GM19043 (cell line): ENCODE data around the gene RPS3A.
A peak's percentile ranks its signal among the peaks of the same experiment; 100 is the strongest.
"Not testable (repeated sequence)": the region's sequence is repeated elsewhere in the genome, so short reads cannot be mapped to it uniquely, and the experiment has no call there.

Experiments
- ATAC-seq: cut with Tn5 transposase; IDR thresholded peaks from one replicate; pipeline ENCODE4 v1.9.1; 2021; ENCODE audit warnings: low read depth; ENCODE audit not compliant: unreplicated experiment

The RPS3A gene

GRCh38 chr4:151099229-151099975, at the start of gene RPS3A:
Gene RPS3A (plus strand): TSS chr4:151099628. CDS start chr4:151099653, 25 bp downstream.
- ATAC-seq: peak; percentile 91

- no peak for ATAC-seq
Measured at GRCh38 chr4:151052785-151053184, 46.6 kb upstream of the RPS3A start.

GRCh38 chr4:151055539-151055938, 43.9 kb upstream of the RPS3A start:
- ATAC-seq: no peak

- not testable (repeated sequence) for ATAC-seq
Measured at GRCh38 chr4:151063143-151063542, 36.3 kb upstream of the RPS3A start.

GRCh38 chr4:151067316-151067970, 32.0 kb upstream of the RPS3A start:
- ATAC-seq: no peak

- no peak for ATAC-seq
Measured at GRCh38 chr4:151074416-151074916, 25.0 kb upstream of the RPS3A start.

GRCh38 chr4:151077978-151078377, 21.4 kb upstream of the RPS3A start:
- not testable (repeated sequence) for ATAC-seq

- no peak for ATAC-seq
Measured at GRCh38 chr4:151087467-151087866, 12.0 kb upstream of the RPS3A start.

GRCh38 chr4:151091047-151091446, 8.4 kb upstream of the RPS3A start:
- ATAC-seq: no peak

GRCh38 chr4:151092488-151092887, 6.9 kb upstream of the RPS3A start:
- ATAC-seq: no peak

- no peak for ATAC-seq
Measured at GRCh38 chr4:151093203-151093602, 6.2 kb upstream of the RPS3A start.

GRCh38 chr4:151094290-151094751, 5.1 kb upstream of the RPS3A start:
- ATAC-seq: no peak

GRCh38 chr4:151095142-151095541, 4.3 kb upstream of the RPS3A start:
- no peak for ATAC-seq

GRCh38 chr4:151097759-151098158, 1.7 kb upstream of the RPS3A start:
- ATAC-seq: no peak

GRCh38 chr4:151098979-151099228, 524 bp upstream of the RPS3A start:
- no peak for ATAC-seq

- no peak for ATAC-seq
Measured at GRCh38 chr4:151099976-151100417, 569 bp downstream of the RPS3A start.

- no peak for ATAC-seq
Measured at GRCh38 chr4:151100531-151100930, 1.1 kb downstream of the RPS3A start.

GRCh38 chr4:151103758-151104157, 4.3 kb downstream of the RPS3A start:
- no peak for ATAC-seq

- no peak for ATAC-seq
Measured at GRCh38 chr4:151104621-151105020, 5.2 kb downstream of the RPS3A start.

- ATAC-seq: no peak
Measured at GRCh38 chr4:151105454-151106032, 6.1 kb downstream of the RPS3A start.

GRCh38 chr4:151107063-151107462, 7.6 kb downstream of the RPS3A start:
- no peak for ATAC-seq

- no peak for ATAC-seq
Measured at GRCh38 chr4:151110236-151110635, 10.8 kb downstream of the RPS3A start.
